Measurements from ENCODE around the gene CLCA4. TPM values are rescaled to one million over a fixed set of nuclear protein-coding genes. Genes with fewer than 3 reads are reported as not detected.
A peak's percentile ranks its signal among the peaks of the same experiment; 100 is the strongest.
"Not testable (repeated sequence)": the region's sequence is repeated elsewhere in the genome, so short reads cannot be mapped to it uniquely, and the experiment has no call there.

CLCA4 gene
- polyA plus RNA-seq, 4 donors, result 0.27 to 1.2 (median 0.47) TPM; not detected in 1

DNA sequence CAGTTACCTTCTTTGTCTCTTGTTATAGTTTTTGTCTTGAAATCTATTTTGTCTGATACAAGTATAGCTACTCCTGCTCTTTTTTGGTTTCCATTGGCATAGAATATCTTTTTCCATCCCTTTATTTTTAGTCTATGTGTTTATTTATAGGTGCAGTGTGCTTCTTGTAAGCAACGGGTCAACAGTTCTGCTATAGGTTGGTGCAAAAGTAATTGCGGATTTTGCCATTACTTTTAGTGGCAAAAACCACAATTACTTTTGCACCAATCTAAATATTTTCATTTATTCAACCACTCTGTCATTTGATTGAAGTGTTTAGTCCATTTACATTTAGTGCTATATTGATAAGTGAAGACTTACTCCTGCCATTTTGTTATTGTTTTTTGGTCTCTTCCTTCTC, 59.2 kb downstream of the CLCA4 start:
- not testable (repeated sequence) for H3K27me3 ChIP-seq (ENCODE audit: control insufficient read depth in 3 of 3, insufficient read depth in 3 of 3, low read length in 3 of 3); H3K36me3 ChIP-seq (ENCODE audit: control insufficient read depth in 3 of 3, insufficient read depth in 2 of 3, low read depth in 1 of 3, low read length in 3 of 3); H3K9me3 ChIP-seq (ENCODE audit: control insufficient read depth in 2 of 2, insufficient read depth in 1 of 2, low read depth in 1 of 2, low read length in 1 of 2); FAIRE-seq; H3K27ac ChIP-seq (ENCODE audit: low read depth in 1 of 3, low read length in 2 of 3); H3K4me1 ChIP-seq (ENCODE audit: control insufficient read depth in 3 of 3, insufficient read depth in 2 of 3, low read depth in 1 of 3, low read length in 2 of 3); H3K4me3 ChIP-seq (ENCODE audit: low read depth in 1 of 3, low read length in 3 of 3); DNase-seq
- 90 to 92% (median 90%) methylated on average over 2 of the region's 2 CpGs for WGBS, 3 donors

DNA sequence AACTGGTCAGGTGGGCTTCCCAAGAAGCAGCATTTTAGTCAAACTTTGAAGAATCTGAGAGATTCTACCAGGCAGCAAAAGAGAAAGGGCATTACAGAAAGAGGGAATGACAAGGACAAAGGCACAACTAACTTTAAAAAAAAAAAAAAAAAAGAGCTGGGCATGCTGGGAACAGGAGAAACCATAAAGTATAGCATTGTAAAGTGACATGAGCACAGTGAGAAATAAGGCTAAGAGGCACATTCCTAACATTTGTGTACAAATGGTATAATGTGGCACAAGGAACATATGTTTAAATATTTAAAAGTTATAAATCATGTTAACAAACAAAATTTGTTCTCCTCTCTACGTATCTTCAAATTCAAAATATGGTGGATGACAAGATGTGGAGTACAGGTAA, 69.6 kb downstream of the CLCA4 start:
- no peak overlapping the region for H3K4me3 ChIP-seq (ENCODE audit: low read depth in 1 of 3, low read length in 3 of 3)

DNA sequence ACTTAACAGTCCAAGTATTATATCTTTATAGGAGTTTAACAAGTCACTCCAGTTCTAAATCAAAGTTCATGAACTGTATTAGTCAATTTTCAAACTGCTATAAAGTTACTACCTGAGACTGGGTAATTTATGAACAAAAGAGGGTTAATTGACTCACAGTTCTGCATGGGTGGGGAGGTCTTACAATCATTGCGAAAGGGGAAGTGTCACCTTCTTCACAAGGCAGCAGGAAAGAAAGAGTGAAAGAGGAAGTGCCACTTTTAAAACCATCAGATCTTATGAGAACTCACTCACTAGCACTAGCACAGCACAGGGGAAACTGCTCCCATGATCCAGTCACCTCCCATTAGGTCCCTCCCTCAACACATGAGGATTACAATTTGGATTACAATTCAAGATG, 70.0 kb downstream of the CLCA4 start:
- DNase-seq (peak; percentile 84 to 90), FAIRE-seq (no peak)
- Histone ChIP-seq H3K36me3 (ENCODE audit: control insufficient read depth in 3 of 3, insufficient read depth in 2 of 3, low read depth in 1 of 3, low read length in 3 of 3) (no peaks in the 10 kb centered on the region), H3K4me3 (ENCODE audit: low read depth in 1 of 3, low read length in 3 of 3) (no peak overlapping the region), H3K27ac (ENCODE audit: low read depth in 1 of 3, low read length in 2 of 3) (peak overlapping the region in 2 of 3 donors; percentile 41 to 70), H3K9me3 (ENCODE audit: control insufficient read depth in 2 of 2, insufficient read depth in 1 of 2, low read depth in 1 of 2, low read length in 1 of 2) (peaks cover 2 to 16% of the 10 kb centered on the region in 2 donors), H3K27me3 (ENCODE audit: control insufficient read depth in 3 of 3, insufficient read depth in 3 of 3, low read length in 3 of 3) (no peaks in the 10 kb centered on the region), H3K4me1 (ENCODE audit: control insufficient read depth in 3 of 3, insufficient read depth in 2 of 3, low read depth in 1 of 3, low read length in 2 of 3) (peaks cover 0 to 12% (median 0%) of the 10 kb centered on the region in 3 donors)
- WGBS, 3 donors, result 7 to 29% (median 18%) methylated on average over 1 of the region's 1 CpG

More for the DNA sequence above, 69.6 kb downstream of the CLCA4 start:
- Histone ChIP-seq H3K27me3 (ENCODE audit: control insufficient read depth in 3 of 3, insufficient read depth in 3 of 3, low read length in 3 of 3) (no peaks in the 10 kb centered on the region), H3K36me3 (ENCODE audit: control insufficient read depth in 3 of 3, insufficient read depth in 2 of 3, low read depth in 1 of 3, low read length in 3 of 3) (no peaks in the 10 kb centered on the region), H3K4me1 (ENCODE audit: control insufficient read depth in 3 of 3, insufficient read depth in 2 of 3, low read depth in 1 of 3, low read length in 2 of 3) (peaks cover 0 to 12% (median 0%) of the 10 kb centered on the region in 3 donors), H3K27ac (ENCODE audit: low read depth in 1 of 3, low read length in 2 of 3) (peak overlapping the region in 1 of 3 donors; percentile 70), H3K9me3 (ENCODE audit: control insufficient read depth in 2 of 2, insufficient read depth in 1 of 2, low read depth in 1 of 2, low read length in 1 of 2) (peaks cover 2 to 16% of the 10 kb centered on the region in 2 donors)
- peak; percentile 75 for FAIRE-seq
- DNase-seq, result no peak
- WGBS, 3 donors, result 8 to 47% (median 18%) methylated on average over 1 of the region's 1 CpG

GRCh38 chr1:86618358-86618757, 71.5 kb downstream of the CLCA4 start:
- H3K4me1 ChIP-seq (ENCODE audit: control insufficient read depth in 3 of 3, insufficient read depth in 2 of 3, low read depth in 1 of 3, low read length in 2 of 3), result peaks cover 0 to 12% (median 0%) of the 10 kb centered on the region in 3 donors
- peaks cover 2 to 23% of the 10 kb centered on the region in 2 donors for H3K9me3 ChIP-seq (ENCODE audit: control insufficient read depth in 2 of 2, insufficient read depth in 1 of 2, low read depth in 1 of 2, low read length in 1 of 2)
- no peaks in the 10 kb centered on the region for H3K36me3 ChIP-seq (ENCODE audit: control insufficient read depth in 3 of 3, insufficient read depth in 2 of 3, low read depth in 1 of 3, low read length in 3 of 3)
- DNase-seq (peak; percentile 3 to 5), FAIRE-seq (no peak)
- no peak overlapping the region for H3K27ac ChIP-seq (ENCODE audit: low read depth in 1 of 3, low read length in 2 of 3)
- no peak overlapping the region for H3K4me3 ChIP-seq (ENCODE audit: low read depth in 1 of 3, low read length in 3 of 3)
- no peaks in the 10 kb centered on the region for H3K27me3 ChIP-seq (ENCODE audit: control insufficient read depth in 3 of 3, insufficient read depth in 3 of 3, low read length in 3 of 3)

GRCh38 chr1:86619313-86619712, 72.4 kb downstream of the CLCA4 start:
- peaks cover 0 to 12% (median 0%) of the 10 kb centered on the region in 3 donors for H3K4me1 ChIP-seq (ENCODE audit: control insufficient read depth in 3 of 3, insufficient read depth in 2 of 3, low read depth in 1 of 3, low read length in 2 of 3)
- H3K36me3 ChIP-seq (ENCODE audit: control insufficient read depth in 3 of 3, insufficient read depth in 2 of 3, low read depth in 1 of 3, low read length in 3 of 3), result no peaks in the 10 kb centered on the region
- no peak overlapping the region for H3K27ac ChIP-seq (ENCODE audit: low read depth in 1 of 3, low read length in 2 of 3)
- H3K27me3 ChIP-seq (ENCODE audit: control insufficient read depth in 3 of 3, insufficient read depth in 3 of 3, low read length in 3 of 3), result no peaks in the 10 kb centered on the region
- peaks cover 0 to 15% of the 10 kb centered on the region in 2 donors for H3K9me3 ChIP-seq (ENCODE audit: control insufficient read depth in 2 of 2, insufficient read depth in 1 of 2, low read depth in 1 of 2, low read length in 1 of 2)
- no peak overlapping the region for H3K4me3 ChIP-seq (ENCODE audit: low read depth in 1 of 3, low read length in 3 of 3)
- DNase-seq (no peak), FAIRE-seq (no peak)
- 92 to 97% (median 95%) methylated on average over 4 of the region's 4 CpGs for WGBS, 3 donors

DNA sequence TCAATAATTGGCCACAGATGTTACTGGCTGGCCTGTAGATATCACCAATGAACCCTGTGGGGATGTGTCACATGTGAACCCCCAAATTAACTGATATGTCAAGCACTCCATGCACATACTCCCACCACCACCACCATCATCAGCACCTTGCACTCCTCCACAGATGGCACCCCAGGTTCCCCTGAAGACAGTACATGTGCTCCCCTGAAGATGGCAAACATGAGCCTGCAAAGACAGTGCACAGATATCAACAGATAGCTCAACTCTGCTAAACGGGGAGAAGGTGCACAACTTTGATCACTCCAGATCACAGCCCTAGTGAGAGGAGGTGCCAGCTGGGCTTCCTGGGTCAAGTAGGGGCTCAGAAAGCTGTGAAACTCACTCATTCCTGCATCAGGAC, 74.4 kb downstream of the CLCA4 start:
- 25 to 57% (median 31%) methylated on average over 1 of the region's 1 CpG for WGBS, 3 donors
- Histone ChIP-seq H3K4me1 (ENCODE audit: control insufficient read depth in 3 of 3, insufficient read depth in 2 of 3, low read depth in 1 of 3, low read length in 2 of 3) (peaks cover 0 to 5% (median 0%) of the 10 kb centered on the region in 3 donors), H3K27me3 (ENCODE audit: control insufficient read depth in 3 of 3, insufficient read depth in 3 of 3, low read length in 3 of 3) (no peaks in the 10 kb centered on the region), H3K9me3 (ENCODE audit: control insufficient read depth in 2 of 2, insufficient read depth in 1 of 2, low read depth in 1 of 2, low read length in 1 of 2) (peaks cover 0 to 10% of the 10 kb centered on the region in 2 donors), H3K36me3 (ENCODE audit: control insufficient read depth in 3 of 3, insufficient read depth in 2 of 3, low read depth in 1 of 3, low read length in 3 of 3) (no peaks in the 10 kb centered on the region), H3K27ac (ENCODE audit: low read depth in 1 of 3, low read length in 2 of 3) (no peak overlapping the region), H3K4me3 (ENCODE audit: low read depth in 1 of 3, low read length in 3 of 3) (no peak overlapping the region)
- DNase-seq, result no peak
- FAIRE-seq, result no peak

Other genes starting within 250 kb of the CLCA4 start
- 10 to 100 TPM in 2 of 4 donors, 1 to 10 TPM in 2; 4.1 to 36.8 (median 12.3) TPM for gene ODF2L, start 150.8 kb upstream of the CLCA4 start, polyA plus RNA-seq
- gene CLCA2, start 122.9 kb upstream of the CLCA4 start, polyA plus RNA-seq, result 1 to 10 TPM in 2 of 4 donors, under 1 TPM in 2; 0.37 to 4.7 (median 0.91) TPM
- 1,000 to 10,000 TPM in 1 of 4 donors, 100 to 1,000 TPM in 2, 10 to 100 TPM in 1; 90.2 to 2,822 (median 239) TPM for gene CLCA1, start 78.2 kb upstream of the CLCA4 start, polyA plus RNA-seq
- 10 to 100 TPM; 39.4 to 60.0 (median 47.5) TPM for gene SH3GLB1, start 157.5 kb downstream of the CLCA4 start, polyA plus RNA-seq